ENCODE measurements around the gene PPM1L. TPM values are rescaled to one million over a fixed set of nuclear protein-coding genes. Genes with fewer than 3 reads are reported as not detected.

Gene PPM1L
- total RNA-seq, 1 donor from 2014 or later: 13.5 TPM

DNA sequence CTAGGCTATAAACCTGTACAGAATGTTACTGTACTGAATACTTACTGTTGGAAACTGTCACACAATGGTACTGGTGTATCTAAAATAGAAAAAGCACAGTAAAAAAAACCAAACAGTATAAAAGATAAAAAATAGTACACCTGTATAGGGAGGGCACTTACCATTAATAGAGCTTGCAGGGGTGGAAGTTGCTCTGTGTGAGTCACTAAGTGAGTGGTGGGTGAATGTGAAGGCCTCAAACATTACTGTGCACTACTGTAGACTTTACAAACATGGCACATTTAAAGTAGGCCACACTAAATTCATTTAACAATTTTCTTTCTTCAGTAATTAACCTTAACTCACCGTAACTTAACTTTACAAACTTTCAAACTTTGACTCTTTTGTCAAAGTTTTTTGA lies 327.1 kb downstream of the PPM1L start:
- DNase-seq: no peak
- no peaks in the 10 kb centered on the region for H3K4me1 ChIP-seq
- ATAC-seq: no peak
- intact Hi-C loops (cut with DNase I): no loop called here
- H3K27me3 ChIP-seq: no peaks in the 10 kb centered on the region
- H3K9me3 ChIP-seq: no peaks in the 10 kb centered on the region
- no peak overlapping the region for H3K4me3 ChIP-seq
- H3K36me3 ChIP-seq: peaks cover 21% of the 10 kb centered on the region
- TF ChIP-seq, protein P1, sequence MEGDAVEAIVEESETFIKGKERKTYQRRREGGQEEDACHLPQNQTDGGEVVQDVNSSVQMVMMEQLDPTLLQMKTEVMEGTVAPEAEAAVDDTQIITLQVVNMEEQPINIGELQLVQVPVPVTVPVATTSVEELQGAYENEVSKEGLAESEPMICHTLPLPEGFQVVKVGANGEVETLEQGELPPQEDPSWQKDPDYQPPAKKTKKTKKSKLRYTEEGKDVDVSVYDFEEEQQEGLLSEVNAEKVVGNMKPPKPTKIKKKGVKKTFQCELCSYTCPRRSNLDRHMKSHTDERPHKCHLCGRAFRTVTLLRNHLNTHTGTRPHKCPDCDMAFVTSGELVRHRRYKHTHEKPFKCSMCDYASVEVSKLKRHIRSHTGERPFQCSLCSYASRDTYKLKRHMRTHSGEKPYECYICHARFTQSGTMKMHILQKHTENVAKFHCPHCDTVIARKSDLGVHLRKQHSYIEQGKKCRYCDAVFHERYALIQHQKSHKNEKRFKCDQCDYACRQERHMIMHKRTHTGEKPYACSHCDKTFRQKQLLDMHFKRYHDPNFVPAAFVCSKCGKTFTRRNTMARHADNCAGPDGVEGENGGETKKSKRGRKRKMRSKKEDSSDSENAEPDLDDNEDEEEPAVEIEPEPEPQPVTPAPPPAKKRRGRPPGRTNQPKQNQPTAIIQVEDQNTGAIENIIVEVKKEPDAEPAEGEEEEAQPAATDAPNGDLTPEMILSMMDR (IDR thresholded peaks at IDR 0.05): no peak
- no peak overlapping the region for H3K27ac ChIP-seq

DNA sequence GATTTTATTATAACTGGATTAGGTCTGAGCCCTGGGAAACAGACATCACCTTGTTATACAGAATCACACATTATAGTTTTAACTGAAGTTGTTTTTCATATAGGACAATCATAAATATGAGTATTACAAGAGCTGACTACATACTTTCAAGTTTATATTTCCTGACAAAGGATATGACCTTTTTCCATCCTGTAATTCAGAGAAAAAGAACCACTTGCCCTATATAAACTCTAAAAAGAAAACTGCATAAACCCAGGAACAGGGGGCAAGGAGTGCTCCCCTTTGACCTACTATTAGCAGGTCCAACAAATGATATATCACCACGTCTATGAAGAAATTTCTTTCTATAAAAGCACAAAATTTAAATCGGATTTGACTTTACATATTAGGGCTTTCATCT lies 328.2 kb downstream of the PPM1L start:
- intact Hi-C loops (cut with DNase I): no loop called here
- TF ChIP-seq, protein P1 (IDR thresholded peaks at IDR 0.05): no peak
- no peak for ATAC-seq

DNA sequence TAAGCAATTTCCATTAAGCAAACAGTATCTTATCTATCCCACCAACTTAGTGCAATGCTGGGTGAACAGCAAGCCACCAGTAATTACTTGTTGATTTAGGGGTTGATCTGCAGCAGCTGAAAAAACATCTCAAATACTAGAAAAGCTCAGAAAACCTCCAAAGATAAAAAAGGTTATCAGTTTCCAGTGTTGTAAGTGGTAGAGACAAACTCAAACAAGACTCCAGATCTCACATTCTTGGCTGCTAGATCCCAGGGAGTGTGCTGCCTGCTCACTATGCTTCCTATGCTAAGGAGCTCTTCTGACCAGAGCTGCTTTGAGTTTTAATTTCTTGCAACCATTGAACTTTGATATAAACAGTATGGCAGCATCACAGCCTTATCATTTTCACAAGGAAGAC lies 337.9 kb downstream of the PPM1L start:
- Histone ChIP-seq H3K4me1 (no peaks in the 10 kb centered on the region), H3K27me3 (no peaks in the 10 kb centered on the region), H3K27ac (no peak overlapping the region), H3K36me3 (no peaks in the 10 kb centered on the region), H3K4me3 (no peak overlapping the region), H3K9me3 (no peaks in the 10 kb centered on the region)
- DNase-seq (no peak), ATAC-seq (no peak)
- intact Hi-C loops (cut with DNase I): no loop called here
- TF ChIP-seq, protein P1 (IDR thresholded peaks at IDR 0.05): no peak

More for the DNA sequence above, 328.2 kb downstream of the PPM1L start:
- no peak for DNase-seq
- Histone ChIP-seq H3K36me3 (peaks cover 21% of the 10 kb centered on the region), H3K4me3 (no peak overlapping the region), H3K27me3 (no peaks in the 10 kb centered on the region), H3K9me3 (no peaks in the 10 kb centered on the region), H3K4me1 (no peaks in the 10 kb centered on the region), H3K27ac (no peak overlapping the region)

DNA sequence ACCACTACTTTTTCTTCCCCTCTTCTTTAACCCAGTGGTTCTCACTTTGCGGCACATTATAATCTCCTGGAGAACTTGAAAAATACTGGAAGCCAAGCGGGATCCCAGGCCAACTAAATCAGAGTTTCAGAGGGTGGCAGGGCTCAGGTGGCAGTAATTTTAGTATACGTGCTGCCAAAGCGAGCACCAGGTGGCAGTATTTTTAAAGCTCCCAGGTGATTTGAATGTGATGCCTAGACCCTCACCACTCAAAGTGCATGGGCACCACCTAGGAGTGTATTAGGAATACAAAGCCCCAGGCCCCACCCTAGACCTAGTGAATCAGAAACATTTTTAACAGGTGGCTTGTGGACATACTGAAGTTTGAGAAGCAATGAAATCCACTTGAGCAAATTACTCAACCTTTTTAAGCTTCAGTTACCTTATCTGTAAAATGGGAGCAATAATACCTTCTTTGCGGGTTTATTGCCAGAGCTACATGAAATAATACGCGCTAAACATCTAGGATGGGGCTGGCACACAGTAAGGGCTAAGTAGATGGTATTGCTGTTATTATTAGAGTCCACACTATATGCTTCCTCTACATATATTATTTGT lies 340.8 kb downstream of the PPM1L start:
- Histone ChIP-seq H3K27me3 (no peaks in the 10 kb centered on the region), H3K36me3 (no peaks in the 10 kb centered on the region), H3K4me1 (no peaks in the 10 kb centered on the region), H3K27ac (no peak overlapping the region), H3K9me3 (no peaks in the 10 kb centered on the region), H3K4me3 (no peak overlapping the region)
- ATAC-seq (no peak), DNase-seq (no peak)
- TF ChIP-seq, protein P1 (IDR thresholded peaks at IDR 0.05): no peak
- intact Hi-C loops (cut with DNase I): no loop called here

DNA sequence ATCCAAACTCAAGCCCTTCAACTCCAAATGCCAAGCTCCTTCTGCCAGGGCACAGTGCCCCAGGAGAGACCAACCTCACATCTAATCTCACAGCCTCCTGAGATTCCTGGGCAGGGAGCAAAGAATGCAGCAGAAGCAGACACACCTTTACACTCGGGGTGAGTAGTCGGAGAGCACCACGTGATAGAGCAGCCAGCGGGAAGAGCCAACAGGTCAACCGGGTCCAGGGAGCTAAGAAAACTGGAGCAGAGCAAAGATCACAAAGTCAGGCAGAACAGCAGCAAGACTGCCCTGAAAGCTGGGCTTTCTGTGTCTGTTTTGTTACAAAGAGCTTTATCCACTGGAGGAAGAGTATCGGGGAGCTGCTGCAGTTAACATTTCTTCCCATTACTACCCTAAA lies 345.0 kb downstream of the PPM1L start:
- H3K27ac ChIP-seq: no peak overlapping the region
- TF ChIP-seq, protein P1 (IDR thresholded peaks at IDR 0.05): no peak
- no peak overlapping the region for H3K4me3 ChIP-seq
- intact Hi-C loops (cut with DNase I): no loop called here
- no peaks in the 10 kb centered on the region for H3K36me3 ChIP-seq
- peak; percentile 66 for DNase-seq
- H3K27me3 ChIP-seq: no peaks in the 10 kb centered on the region
- peak; percentile 81 for ATAC-seq
- H3K4me1 ChIP-seq: peaks cover 5% of the 10 kb centered on the region
- H3K9me3 ChIP-seq: no peaks in the 10 kb centered on the region

DNA sequence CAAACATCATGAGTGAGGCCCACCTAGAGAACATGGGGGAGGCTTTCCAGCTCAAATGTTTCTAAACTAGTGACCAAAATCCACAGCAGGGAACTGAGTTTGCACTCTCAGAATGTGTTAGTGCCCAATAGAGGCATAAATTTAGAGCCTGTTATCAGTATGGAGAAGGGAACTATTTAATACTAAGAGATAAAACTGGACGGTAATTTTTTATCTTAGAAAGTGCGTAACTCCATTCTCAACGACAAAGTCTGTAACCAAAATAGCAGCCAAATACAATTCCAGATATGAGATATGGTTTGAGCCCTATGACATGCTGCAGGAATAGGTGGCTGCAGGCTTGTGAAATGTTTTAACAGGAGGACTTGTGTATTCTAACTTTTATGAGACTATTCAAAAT lies 345.6 kb downstream of the PPM1L start:
- TF ChIP-seq, protein P1 (IDR thresholded peaks at IDR 0.05): no peak
- ATAC-seq (no peak), DNase-seq (no peak)
- H3K27me3 ChIP-seq: no peaks in the 10 kb centered on the region
- no peaks in the 10 kb centered on the region for H3K36me3 ChIP-seq
- H3K27ac ChIP-seq: no peak overlapping the region
- intact Hi-C loops (cut with DNase I): no loop called here
- H3K4me3 ChIP-seq: no peak overlapping the region
- H3K4me1 ChIP-seq: peaks cover 5% of the 10 kb centered on the region
- H3K9me3 ChIP-seq: no peaks in the 10 kb centered on the region

Measured in upper lobe of right lung (tissue), 1 donor.